GM12878 (cell line): ENCODE results near the gene PCSK6. TPM values are rescaled to one million over a fixed set of nuclear protein-coding genes. Genes with fewer than 3 reads are reported as not detected.

Source experiments
- ATAC-seq: fragments of 200-7000 bp; cut with Tn5 transposase; 3 replicates; pipeline ENCODE4 v1.9.1; 2020; ENCODE audit warnings: mild to moderate bottlenecking, moderate library complexity
- BruUV-seq: library from RNA; stranded (reverse); fragments of 400-500 nt; replicated peaks from 2 replicates; lab custom pipeline; 2021; lab: Mats Ljungman, UMichigan
- CTCF ChIA-PET: fragments of 300-600 bp; sonication (Branson Sonifier 250); formaldehyde crosslinking; extraction: SDS; loops from one replicate; lab custom pipeline; 2021; ENCODE audit warnings: inconsistent platforms; lab: Yijun Ruan, JAX
- POLR2A ChIA-PET: fragments of 350-600 bp; formaldehyde crosslinking; extraction: SDS; loops from one replicate; lab custom pipeline; 2021; ENCODE audit warnings: inconsistent platforms; lab: Charles Lee
- RAD21 ChIA-PET: fragments of 300-600 bp; sonication (Branson Sonifier 250); formaldehyde crosslinking; loops from one replicate; lab custom pipeline; 2023; ENCODE audit warnings: antibody characterized with exemption; ENCODE audit not compliant: unreplicated experiment; lab: Charles Lee
- SMC1A ChIA-PET: fragments of 300-600 bp; sonication (Branson Sonifier 250); formaldehyde crosslinking; loops from one replicate; lab custom pipeline; 2023; ENCODE audit not compliant: unreplicated experiment, uncharacterized antibody; lab: Charles Lee
- DNase-seq: peaks from one replicate; pipeline ENCODE4 v3.0.0-alpha.2; 2011; ENCODE audit warnings: low read depth, low spot score
- FAIRE-seq: peaks from 3 replicates; lab custom pipeline; 2011; peaks lifted over from hg19 to GRCh38; lab: Jason Lieb, UNC
- H2AFZ ChIP-seq: 2 replicates; pipeline ENCODE4 v1.6.0; 2011; ENCODE audit warnings: low read depth, low read length, control low read depth; ENCODE audit not compliant: control insufficient read depth
- H3K27ac ChIP-seq: 2 replicates; pipeline ENCODE4 v1.5.1; 2011; ENCODE audit warnings: control low read depth; ENCODE audit not compliant: control insufficient read depth, insufficient read depth
- H3K27me3 ChIP-seq, 2 experiments: replicated peaks in 1 of 2; 2 replicates each; pipeline versions ENCODE4 v1.6.0 to v1.6.1; 2011; ENCODE audit warnings: low read length in 1 of 2; ENCODE audit not compliant: control insufficient read depth in 2 of 2, insufficient read depth in 2 of 2
- H3K36me3 ChIP-seq, 2 experiments: 2 replicates each; pipeline ENCODE4 v1.5.1; 2011; ENCODE audit warnings: low read length in 1 of 2; ENCODE audit not compliant: control insufficient read depth in 2 of 2, insufficient read depth in 2 of 2
- H3K4me1 ChIP-seq: 2 replicates; pipeline ENCODE4 v1.6.1; 2011; ENCODE audit warnings: mild to moderate bottlenecking, low read length, moderate library complexity, mixed read lengths; ENCODE audit not compliant: control insufficient read depth, insufficient read depth
- H3K4me2 ChIP-seq: 2 replicates; pipeline ENCODE4 v1.6.0; 2011; ENCODE audit warnings: control low read depth; ENCODE audit not compliant: control insufficient read depth, insufficient read depth
- H3K4me3 ChIP-seq: fragments of 200-600 bp; sonication (generic); 2 replicates; pipeline ENCODE4 v1.5.1; 2016
- H3K79me2 ChIP-seq: 2 replicates; pipeline ENCODE4 v1.6.0; 2011; ENCODE audit warnings: low read length; ENCODE audit not compliant: control insufficient read depth, insufficient read depth
- H3K9ac ChIP-seq: 2 replicates; pipeline ENCODE4 v1.8.0; 2011; ENCODE audit warnings: low read length, control low read depth, mixed read lengths; ENCODE audit not compliant: control insufficient read depth, insufficient read depth
- H3K9me3 ChIP-seq: replicated peaks from 3 replicates; pipeline ENCODE4 v1.5.1; 2011; ENCODE audit warnings: mild to moderate bottlenecking, low read length; ENCODE audit not compliant: control insufficient read depth, insufficient read depth
- H4K20me1 ChIP-seq: 2 replicates; pipeline ENCODE4 v1.6.0; 2011; ENCODE audit not compliant: control insufficient read depth, insufficient read depth
- ATF3 ChIP-seq: IDR thresholded peaks from 2 replicates; pipeline ENCODE4 v1.6.1; 2011; ENCODE audit warnings: low read depth, mild to moderate bottlenecking, low read length, moderate library complexity, borderline replicate concordance; ENCODE audit errors: extremely low read depth
- CTCF ChIP-seq, 3 experiments: IDR thresholded peaks in 2 of 3; conservative IDR thresholded peaks in 1 of 3; 2 replicates each; pipeline ENCODE4 v1.5.1; 2011; ENCODE audit warnings: low read depth in 3 of 3, low read length in 3 of 3, mild to moderate bottlenecking in 3 of 3, control low read depth in 2 of 3, moderate library complexity in 2 of 3, inconsistent platforms in 1 of 3, mixed read lengths in 1 of 3; ENCODE audit not compliant: control insufficient read depth in 2 of 3, insufficient read depth in 1 of 3; ENCODE audit errors: extremely low read depth in 1 of 3
- E2F8 ChIP-seq: fragments of 450-650 bp; IDR thresholded peaks from 2 replicates; pipeline ENCODE4 v1.6.1; 2018; ENCODE audit warnings: mild to moderate bottlenecking, low read depth, moderate library complexity; ENCODE audit not compliant: partially characterized antibody
- FOXM1 ChIP-seq: IDR thresholded peaks from 2 replicates; pipeline ENCODE4 v1.6.1; 2012; ENCODE audit warnings: low read depth, mild to moderate bottlenecking, inconsistent platforms, low read length, moderate library complexity
- IRF5 ChIP-seq: fragments of 450-650 bp; IDR thresholded peaks from 2 replicates; pipeline ENCODE4 v1.6.1; 2017; ENCODE audit warnings: borderline replicate concordance
- PML ChIP-seq: IDR thresholded peaks from 2 replicates; pipeline ENCODE4 v1.6.1; 2012; ENCODE audit warnings: low read length, inconsistent platforms
- SUZ12 ChIP-seq: fragments of 200-600 bp; sonication (generic); IDR thresholded peaks from one replicate; pipeline ENCODE4 v1.6.1; 2018; ENCODE audit warnings: antibody characterized with exemption, mild to moderate bottlenecking; ENCODE audit not compliant: unreplicated experiment
- TCF3 ChIP-seq: IDR thresholded peaks from 2 replicates; pipeline ENCODE4 v1.6.1; 2012; ENCODE audit warnings: low read depth, mild to moderate bottlenecking, low read length, borderline replicate concordance; ENCODE audit not compliant: insufficient read depth
- ZNF207 ChIP-seq: fragments of 450-650 bp; IDR thresholded peaks from 2 replicates; pipeline ENCODE4 v1.6.1; 2014; ENCODE audit warnings: antibody characterized with exemption, mild to moderate bottlenecking, borderline replicate concordance
- ZNF384 ChIP-seq: IDR thresholded peaks from 2 replicates; pipeline ENCODE4 v1.6.1; 2012; ENCODE audit warnings: low read depth, mild to moderate bottlenecking, low read length, improper control_type of control experiment, borderline replicate concordance
- ZNF687 ChIP-seq: fragments of 450-650 bp; IDR thresholded peaks from 2 replicates; pipeline ENCODE4 v1.6.1; 2017; ENCODE audit warnings: mild to moderate bottlenecking, moderate library complexity
- WGBS: methylation state at CpG from one replicate; pipeline ENCODE4 v1.1.6; 2016; ENCODE audit warnings: low lambda C conversion rate; ENCODE audit not compliant: insufficient replicate concordance, insufficient coverage; ENCODE audit errors: missing lambda C conversion rate; 5-methylcytosine and 5-hydroxymethylcytosine counted together
- in situ Hi-C: fragments of 300-500 bp; cut with MboI; formaldehyde crosslinking; loops from 9 replicates; pipeline ENCODE4 v1.14.3; 2018; ENCODE audit warnings: mixed read lengths
- intact Hi-C: fragments of 100-400 bp; cut with micrococcal nuclease; formaldehyde crosslinking; loops from one replicate; pipeline ENCODE4 v1.14.2; 2022; ENCODE audit not compliant: unreplicated experiment
- polyA plus RNA-seq, 11 experiments: library from polyadenylated mRNA; depleted of rRNA in 4 of 11; unstranded in 6 of 11; stranded (reverse) in 5 of 11; fragments of >200 nt; fragmentation: Nextera tagmentation in 4 of 11; fragmentation: Illumina TruSeq in 1 of 11; extraction: Ambion mirVana in 4 of 11; extraction: Trizol in 1 of 11; gene quantifications; 1 replicate in 1 of 11; 2 replicates in 10 of 11; pipeline versions ENCODE4 v1.2.1 to v1.2.3, GENCODE V29; 2011 to 2016; ENCODE audit warnings: inconsistent platforms in 2 of 11, missing spikeins in 2 of 11, low read depth in 1 of 11
- total RNA-seq, 4 experiments: library from RNA; depleted of rRNA in 3 of 4; stranded (reverse); fragments of >200 nt in 3 of 4; fragmentation: Illumina TruSeq in 1 of 4; extraction: Trizol in 1 of 4; gene quantifications; 2 replicates each; pipeline versions ENCODE4 v1.2.1 to v1.2.3, GENCODE V29; 2013 to 2021

Gene PCSK6
- total and polyA plus RNA-seq, 10 of the 15 experiments (the other 5 are each of a cell fraction or from before 2014, with no cell fraction given): 0.19 to 0.67 (median 0.25) TPM; not detected in 4

GRCh38 chr15:101307897-101308603 is 181.5 kb downstream of the PCSK6 start:
- H2AFZ ChIP-seq: no peak overlapping the region
- no peak overlapping the region for H3K9ac ChIP-seq
- 57% methylated on average over 15 of the region's 16 CpGs for WGBS
- H4K20me1 ChIP-seq: no peaks in the 10 kb centered on the region
- H3K4me1 ChIP-seq: no peaks in the 10 kb centered on the region
- H3K27ac ChIP-seq: no peak overlapping the region
- no peak for FAIRE-seq
- ChIA-PET SMC1A (no interaction called here), RAD21 (no interaction called here), CTCF (interaction anchor here (0.6 kb wide), 1 partner anchor 1648 kb away, joined by 3 read pairs; no protein-coding TSS in a partner anchor), POLR2A (no interaction called here)
- intact Hi-C loops: no loop called here
- H3K9me3 ChIP-seq: no peaks in the 10 kb centered on the region
- no peaks in the 10 kb centered on the region for H3K79me2 ChIP-seq
- H3K36me3 ChIP-seq: no peaks in the 10 kb centered on the region
- DNase-seq: no peak
- no peak overlapping the region for H3K4me3 ChIP-seq
- no TSS peak for BruUV-seq
- ATAC-seq: no peak
- no peak overlapping the region for H3K4me2 ChIP-seq
- in situ Hi-C loops: no loop called here
- peaks cover 0 to 1% of the 10 kb centered on the region in 2 experiments; a peak in 2 of 4 replicates for H3K27me3 ChIP-seq
- no peak for TF ChIP-seq ATF3
- no peak for TF ChIP-seq IRF5
- TF ChIP-seq ZNF687: no peak
- no peak for TF ChIP-seq TCF3
- TF ChIP-seq ZNF207: no peak
- TF ChIP-seq ZNF384: no peak
- no peak for TF ChIP-seq CTCF (IDR thresholded peaks at IDR 0.05 in 2 of 3, conservative IDR thresholded peaks at IDR 0.05 in 1 of 3; ENCODE audit: control insufficient read depth in 2 of 3, extremely low read depth in 1 of 3, insufficient read depth in 1 of 3, low read depth in 3 of 3, low read length in 3 of 3)
- no peak for TF ChIP-seq SUZ12
- TF ChIP-seq E2F8: no peak
- TF ChIP-seq PML: no peak
- TF ChIP-seq FOXM1: no peak
